SU-DHL-6 (cell line): ENCODE data around the gene TMEM14C.

Experiments used
- H2AFZ ChIP-seq: fragments of 200-600 bp; sonication (generic); 2 replicates; pipeline ENCODE4 v1.6.1; 2014; ENCODE audit warnings: low read depth, mild to moderate bottlenecking, moderate library complexity, mixed read lengths, antibody characterized with exemption, low read length; ENCODE audit not compliant: severe bottlenecking
- H3F3A ChIP-seq: fragments of 200-600 bp; shearing (Covaris generic); 2 replicates; pipeline ENCODE4 v1.6.0; 2016; ENCODE audit warnings: antibody characterized with exemption, mild to moderate bottlenecking; ENCODE audit not compliant: insufficient read depth
- H3K27ac ChIP-seq: fragments of 200-600 bp; sonication (generic); 2 replicates; pipeline ENCODE4 v1.5.1; 2016; ENCODE audit warnings: low read depth, mild to moderate bottlenecking, low read length, moderate library complexity, mixed read lengths
- H3K27me3 ChIP-seq: fragments of 200-600 bp; sonication (generic), shearing (Covaris generic); 2 replicates; pipeline ENCODE4 v1.6.0; 2014; ENCODE audit warnings: mild to moderate bottlenecking, low read length
- H3K36me3 ChIP-seq: fragments of 200-600 bp; sonication (generic); 2 replicates; pipeline ENCODE4 v1.6.1; 2014; ENCODE audit warnings: mild to moderate bottlenecking, low read length, mixed read lengths
- H3K4me2 ChIP-seq: fragments of 300-600, 200-600 bp; shearing (Covaris generic), sonication (generic); 2 replicates; pipeline ENCODE4 v1.6.0; 2014; ENCODE audit warnings: low read length, low read depth, mild to moderate bottlenecking; ENCODE audit not compliant: poor library complexity, severe bottlenecking
- H3K4me3 ChIP-seq: fragments of 200-600 bp; sonication (generic); 2 replicates; pipeline ENCODE4 v1.5.1; 2014; ENCODE audit warnings: antibody characterized with exemption, low read length, mild to moderate bottlenecking, mixed read lengths; ENCODE audit not compliant: insufficient read depth, poor library complexity, severe bottlenecking
- H3K79me2 ChIP-seq: fragments of 200-600 bp; sonication (generic); 2 replicates; pipeline ENCODE4 v1.6.1; 2014; ENCODE audit warnings: mild to moderate bottlenecking, low read length, moderate library complexity; ENCODE audit not compliant: insufficient read depth
- H3K9ac ChIP-seq: fragments of 200-600 bp; sonication (generic); 2 replicates; pipeline ENCODE4 v1.7.0; 2014; ENCODE audit warnings: mild to moderate bottlenecking, low read length
- H3K9me2 ChIP-seq: fragments of 200-600 bp; sonication (generic); replicated peaks from 2 replicates; pipeline ENCODE4 v1.6.1; 2014; ENCODE audit warnings: low read length; ENCODE audit not compliant: insufficient read depth
- H3K9me3 ChIP-seq: fragments of 200-600 bp; sonication (generic); 2 replicates; pipeline ENCODE4 v1.6.1; 2014; ENCODE audit warnings: low read length, mixed read lengths; ENCODE audit not compliant: insufficient read depth
- H4K20me1 ChIP-seq: fragments of 200-600 bp; sonication (generic); 2 replicates; pipeline ENCODE4 v1.6.1; 2014; ENCODE audit warnings: low read depth, mild to moderate bottlenecking, antibody characterized with exemption, low read length, moderate library complexity, mixed read lengths
- CTCF ChIP-seq: fragments of 200-600 bp; sonication (generic); IDR thresholded peaks from one replicate; pipeline ENCODE4 v1.5.1; 2017; ENCODE audit warnings: antibody characterized with exemption, mild to moderate bottlenecking, low read length, moderate library complexity; ENCODE audit not compliant: insufficient read depth, poor library complexity, severe bottlenecking
- EZH2phosphoT487 ChIP-seq: fragments of 200-600 bp; sonication (generic), shearing (Covaris generic); conservative IDR thresholded peaks from 2 replicates; pipeline ENCODE4 v1.6.1; 2018; ENCODE audit warnings: mild to moderate bottlenecking, antibody characterized with exemption, low read length, moderate library complexity, mixed read lengths

Gene TMEM14C

GRCh38 chr6:10722820-10723566, at the start of gene TMEM14C:
TSS of gene TMEM14C (plus strand) at chr6:10723070. CDS start at chr6:10724614, 1,544 bp downstream.
- H3K9me3 ChIP-seq = peaks cover 25% of the 10 kb centered on the region
- TF ChIP-seq CTCF (no peak), EZH2phosphoT487 (no peak)
- H3K4me3 ChIP-seq = peak within 1 kb of the TSS; percentile 73
- H3K36me3 ChIP-seq = 0 out of 2 replicates have a peak, but pooled peaks cover 3% of the 10 kb centered on the region
- H3K27me3 ChIP-seq = no peaks in the 10 kb centered on the region
- H4K20me1 ChIP-seq = no peaks in the 10 kb centered on the region
- 0 out of 2 replicates have a peak, but pooled peaks cover 12% of the 10 kb centered on the region for H3K79me2 ChIP-seq
- no peaks in the 10 kb centered on the region for H3K9me2 ChIP-seq
- H3K27ac ChIP-seq = peak within 1 kb of the TSS; percentile 64
- peak within 1 kb of the TSS; percentile 81 for H3K4me2 ChIP-seq
- H3F3A ChIP-seq = peaks cover 23% of the 10 kb centered on the region
- peak within 1 kb of the TSS; percentile 79 for H3K9ac ChIP-seq
- peak within 1 kb of the TSS; percentile 96 for H2AFZ ChIP-seq

- H3K27me3 ChIP-seq = no peaks in the 10 kb centered on the region
- TF ChIP-seq EZH2phosphoT487 = no peak
- 0 out of 2 replicates have a peak, but pooled peaks cover 1% of the 10 kb centered on the region for H3K9me3 ChIP-seq
- H3K79me2 ChIP-seq = no peaks in the 10 kb centered on the region
- no peak overlapping the region for H3K27ac ChIP-seq
- no peaks in the 10 kb centered on the region for H3K9me2 ChIP-seq
- H3F3A ChIP-seq = no peaks in the 10 kb centered on the region
- no peak overlapping the region for H3K9ac ChIP-seq
- no peak overlapping the region for H3K4me3 ChIP-seq
- no peak overlapping the region for H2AFZ ChIP-seq
- H4K20me1 ChIP-seq = no peaks in the 10 kb centered on the region
- no peaks in the 10 kb centered on the region for H3K36me3 ChIP-seq
- H3K4me2 ChIP-seq = no peak overlapping the region
Observed at GRCh38 chr6:10676403-10676802, 46.5 kb upstream of the TMEM14C start.

GRCh38 chr6:10678456-10678855, 44.4 kb upstream of the TMEM14C start:
- H3K4me3 ChIP-seq = no peak overlapping the region
- H3F3A ChIP-seq = no peaks in the 10 kb centered on the region
- H3K36me3 ChIP-seq = no peaks in the 10 kb centered on the region
- no peak overlapping the region for H2AFZ ChIP-seq
- H3K4me2 ChIP-seq = no peak overlapping the region
- no peaks in the 10 kb centered on the region for H4K20me1 ChIP-seq
- TF ChIP-seq EZH2phosphoT487 (no peak), CTCF (no peak)
- no peak overlapping the region for H3K9ac ChIP-seq
- H3K27me3 ChIP-seq = no peaks in the 10 kb centered on the region
- no peaks in the 10 kb centered on the region for H3K9me2 ChIP-seq
- no peaks in the 10 kb centered on the region for H3K79me2 ChIP-seq
- no peak overlapping the region for H3K27ac ChIP-seq
- H3K9me3 ChIP-seq = peaks cover 16% of the 10 kb centered on the region; the same call in 1 of the 2 replicates

DNA sequence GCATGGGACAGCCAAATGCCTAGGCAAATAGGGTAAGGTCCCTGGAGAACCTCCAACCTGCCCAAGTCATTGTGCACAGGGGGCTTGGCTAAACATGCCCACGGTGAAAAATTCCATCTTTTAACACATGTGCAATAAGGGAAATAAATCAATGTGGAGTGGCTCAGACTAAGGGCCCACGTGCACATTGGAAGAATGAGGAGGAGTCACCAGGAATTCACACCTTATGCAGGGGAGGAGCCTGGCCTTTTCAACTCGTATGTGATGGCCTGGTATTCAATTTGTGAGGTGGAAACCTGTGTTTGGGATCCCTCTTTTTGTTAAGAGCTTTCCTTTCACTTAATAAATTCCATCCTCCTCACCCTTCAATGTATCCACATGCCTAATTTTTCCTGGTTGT, 41.1 kb upstream of the TMEM14C start:
- no peaks in the 10 kb centered on the region for H3K9me2 ChIP-seq
- no peak overlapping the region for H3K4me2 ChIP-seq
- no peaks in the 10 kb centered on the region for H3K27me3 ChIP-seq
- H3K9ac ChIP-seq = no peak overlapping the region
- no peaks in the 10 kb centered on the region for H4K20me1 ChIP-seq
- no peaks in the 10 kb centered on the region for H3K79me2 ChIP-seq
- H3K4me3 ChIP-seq = no peak overlapping the region
- TF ChIP-seq EZH2phosphoT487 = no peak
- no peak for TF ChIP-seq CTCF
- peaks cover 16% of the 10 kb centered on the region; the same call in 1 of the 2 replicates for H3K9me3 ChIP-seq
- peaks cover 8% of the 10 kb centered on the region; the same call in 1 of the 2 replicates for H3F3A ChIP-seq
- no peak overlapping the region for H2AFZ ChIP-seq
- H3K27ac ChIP-seq = no peak overlapping the region
- no peaks in the 10 kb centered on the region for H3K36me3 ChIP-seq
